GM12872 (cell line): ENCODE results near the gene TSPAN15.

ENCODE experiments used
- CTCF ChIP-seq: IDR thresholded peaks from 3 replicates; pipeline ENCODE4 v1.5.1; 2011; ENCODE audit warnings: low read depth, mild to moderate bottlenecking, low read length, moderate library complexity; ENCODE audit not compliant: insufficient read depth

The TSPAN15 gene

DNA sequence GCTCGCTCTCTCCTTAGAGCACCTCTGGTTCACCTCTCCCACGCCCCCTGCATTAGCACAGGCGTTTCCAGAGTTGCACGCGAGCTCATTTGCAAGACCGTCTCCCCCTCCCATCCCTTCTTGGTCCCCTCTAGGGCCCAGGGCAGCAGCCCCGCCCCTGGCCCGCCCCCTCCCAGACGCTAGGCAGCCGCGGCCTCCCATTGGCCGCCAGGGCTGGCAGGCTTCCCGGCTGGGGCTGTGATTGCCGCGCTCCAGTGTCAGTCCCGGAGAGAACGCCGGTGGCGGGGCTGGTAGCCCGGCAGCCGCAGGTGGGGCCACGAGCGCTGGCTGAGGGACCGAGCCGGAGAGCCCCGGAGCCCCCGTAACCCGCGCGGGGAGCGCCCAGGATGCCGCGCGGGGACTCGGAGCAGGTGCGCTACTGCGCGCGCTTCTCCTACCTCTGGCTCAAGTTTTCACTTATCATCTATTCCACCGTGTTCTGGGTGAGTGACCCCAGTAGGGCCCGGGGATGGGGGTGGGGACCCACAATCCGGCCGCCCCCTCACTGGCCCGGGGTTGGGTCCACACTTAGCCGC lies at the start of gene TSPAN15:
Gene TSPAN15 (plus strand): TSS at position 257 of the 575 bp plus-strand sequence. CDS start 130 bp downstream, at position 387.
- TF ChIP-seq CTCF, result no peak

- TF ChIP-seq CTCF, result no peak
These were observed 48.9 kb upstream of the TSPAN15 start for GRCh38 chr10:69402386-69402785.

DNA sequence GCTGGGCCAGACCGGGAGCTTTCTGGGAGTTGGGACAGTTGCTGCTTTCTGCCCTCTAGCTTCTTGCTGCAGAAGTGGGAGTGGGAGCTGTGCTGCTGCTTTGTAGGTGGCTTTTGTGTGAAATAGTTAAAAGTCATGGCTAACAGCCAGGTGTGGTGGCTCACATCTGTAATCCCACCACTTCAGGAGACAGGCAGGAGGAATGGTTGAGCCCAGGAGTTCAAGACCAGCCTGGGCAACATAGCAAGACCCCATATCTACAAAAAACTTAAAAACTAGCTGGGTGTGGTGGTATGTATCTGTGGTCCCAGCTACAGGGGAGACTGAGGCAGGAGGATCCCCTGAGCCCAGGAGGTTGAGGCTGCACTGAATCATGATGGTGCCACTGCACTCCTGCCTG lies 48.2 kb upstream of the TSPAN15 start:
- TF ChIP-seq CTCF, result no peak

DNA sequence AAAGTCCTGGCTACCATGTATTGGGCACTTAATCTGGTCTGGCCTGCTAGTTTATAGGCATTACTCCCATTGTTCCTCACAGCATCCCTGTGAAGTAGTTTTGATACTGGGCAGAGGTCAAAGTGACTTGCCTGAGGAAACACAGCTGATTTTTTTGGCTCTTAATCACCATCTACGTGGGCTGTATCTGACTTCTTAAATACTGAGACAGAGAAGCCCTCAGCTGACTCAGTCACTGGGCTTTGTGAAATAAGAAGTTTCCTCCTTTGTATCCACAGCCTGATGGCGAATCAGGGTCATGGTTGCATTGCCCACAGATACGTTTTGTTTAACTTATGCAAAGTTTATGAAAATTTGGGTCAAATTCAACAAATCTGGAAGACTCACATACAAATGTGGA lies 47.7 kb upstream of the TSPAN15 start:
- TF ChIP-seq CTCF, result no peak

- TF ChIP-seq CTCF, result no peak
These were observed 46.5 kb upstream of the TSPAN15 start for GRCh38 chr10:69404786-69405185.

DNA sequence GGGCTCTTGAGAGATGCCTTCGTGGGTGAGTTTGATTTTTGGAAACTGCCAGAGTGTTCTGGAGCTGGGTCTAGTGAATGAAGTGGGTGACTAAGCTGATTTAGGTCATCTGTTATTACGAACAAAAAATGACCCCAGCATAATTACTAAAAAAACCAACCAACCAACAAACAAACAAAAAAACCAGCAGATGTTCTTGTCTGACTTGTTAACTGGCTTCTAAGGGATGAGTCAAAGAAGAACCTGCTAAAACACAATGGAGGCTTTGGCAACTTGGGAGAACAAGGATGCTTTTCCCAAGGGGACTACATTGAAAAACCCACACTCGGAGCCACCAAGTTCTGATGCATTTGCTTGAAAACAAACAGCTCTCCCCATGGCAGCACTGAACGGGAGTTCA lies 46.0 kb upstream of the TSPAN15 start:
- TF ChIP-seq CTCF, result no peak

- TF ChIP-seq CTCF, result no peak
These were observed 44.9 kb upstream of the TSPAN15 start for GRCh38 chr10:69406302-69406811.
